HEK293T (cell line): Measurements from ENCODE around the gene ADNP2.

Experiments used
- BHLHE40 ChIP-seq: fragments of 450-650 bp; IDR thresholded peaks from 2 replicates; pipeline ENCODE4 v1.6.1; 2016; ENCODE audit warnings: mild to moderate bottlenecking, moderate library complexity, borderline replicate concordance
- CTBP1 ChIP-seq: fragments of 450-650 bp; IDR thresholded peaks from 2 replicates; pipeline ENCODE4 v1.6.1; 2016; ENCODE audit warnings: borderline replicate concordance
- ELF4 ChIP-seq: fragments of 450-650 bp; IDR thresholded peaks from 2 replicates; pipeline ENCODE4 v1.6.1; 2017; ENCODE audit warnings: antibody characterized with exemption
- FOXK2 ChIP-seq: fragments of 450-650 bp; IDR thresholded peaks from 2 replicates; pipeline ENCODE4 v1.6.1; 2016; ENCODE audit warnings: mild to moderate bottlenecking
- FOXM1 ChIP-seq: fragments of 450-650 bp; IDR thresholded peaks from 2 replicates; pipeline ENCODE4 v1.6.1; 2017; ENCODE audit warnings: mild to moderate bottlenecking, borderline replicate concordance
- HDGF ChIP-seq: fragments of 450-650 bp; IDR thresholded peaks from 2 replicates; pipeline ENCODE4 v1.6.1; 2017; ENCODE audit warnings: antibody characterized with exemption, borderline replicate concordance
- LEF1 ChIP-seq: fragments of 450-650 bp; IDR thresholded peaks from 2 replicates; pipeline ENCODE4 v1.6.1; 2017; ENCODE audit warnings: mild to moderate bottlenecking, borderline replicate concordance
- SP1 ChIP-seq: fragments of 450-650 bp; IDR thresholded peaks from 2 replicates; pipeline ENCODE4 v1.6.1; 2017
- SUZ12 ChIP-seq: fragments of 450-650 bp; IDR thresholded peaks from 2 replicates; pipeline ENCODE4 v1.6.1; 2016; ENCODE audit warnings: mild to moderate bottlenecking
- ZNF384 ChIP-seq: fragments of 450-650 bp; IDR thresholded peaks from 2 replicates; pipeline ENCODE4 v1.6.1; 2016

GRCh38 chr18:80182855-80183254 is 73.8 kb downstream of the ADNP2 start:
- TF ChIP-seq BHLHE40 (no peak), LEF1 (no peak), SP1 (no peak), FOXM1 (no peak), SUZ12 (no peak), ELF4 (no peak), CTBP1 (no peak), ZNF384 (no peak), FOXK2 (no peak), HDGF (no peak)
